GM12891 (cell line): ENCODE data around the gene SH2D3C.
A peak's percentile ranks its signal among the peaks of the same experiment; 100 is the strongest.

Source experiments
- DNase-seq: peaks from one replicate; pipeline ENCODE4 v3.0.0; 2011; ENCODE audit warnings: low spot score; ENCODE audit not compliant: insufficient read length
- FAIRE-seq: peaks from 2 replicates; lab custom pipeline; 2011; peaks lifted over from hg19 to GRCh38; lab: Jason Lieb, UNC
- PAX5 ChIP-seq: IDR thresholded peaks from 2 replicates; pipeline ENCODE4 v1.6.1; 2011; ENCODE audit warnings: low read length, moderate library complexity, mild to moderate bottlenecking; ENCODE audit not compliant: insufficient read depth, severe bottlenecking
- POLR2A ChIP-seq: IDR thresholded peaks from 2 replicates; pipeline ENCODE4 v1.6.1; 2011; ENCODE audit warnings: low read depth, low read length, control low read depth
- POLR2AphosphoS5 ChIP-seq: IDR thresholded peaks from 2 replicates; pipeline ENCODE4 v1.6.1; 2011; ENCODE audit warnings: low read depth, low read length, control low read depth
- POU2F2 ChIP-seq: IDR thresholded peaks from 2 replicates; pipeline ENCODE4 v1.6.1; 2011; ENCODE audit warnings: low read depth, mild to moderate bottlenecking, control low read depth, low read length, moderate library complexity
- SPI1 ChIP-seq: IDR thresholded peaks from 2 replicates; pipeline ENCODE4 v1.6.1; 2011; ENCODE audit warnings: low read depth, low read length, control low read depth
- TAF1 ChIP-seq: IDR thresholded peaks from 2 replicates; pipeline ENCODE4 v1.6.1; 2011; ENCODE audit warnings: low read depth, low read length, control low read depth

SH2D3C gene

GRCh38 chr9:127744398-127745110 is 33.9 kb downstream of the SH2D3C start:
- DNase-seq (no peak), FAIRE-seq (no peak)
- TF ChIP-seq POLR2A (no peak), POLR2AphosphoS5 (no peak), SPI1 (no peak), POU2F2 (no peak), PAX5 (no peak), TAF1 (no peak)

GRCh38 chr9:127742435-127743088 is 35.9 kb downstream of the SH2D3C start:
- DNase-seq (no peak), FAIRE-seq (no peak)
- TF ChIP-seq POU2F2, result no peak
- no peak for TF ChIP-seq POLR2A
- no peak for TF ChIP-seq TAF1
- TF ChIP-seq POLR2AphosphoS5, result no peak
- no peak for TF ChIP-seq PAX5
- no peak for TF ChIP-seq SPI1

- DNase-seq (no peak), FAIRE-seq (no peak)
- no peak for TF ChIP-seq POU2F2
- no peak for TF ChIP-seq POLR2AphosphoS5
- no peak for TF ChIP-seq PAX5
- no peak for TF ChIP-seq TAF1
- TF ChIP-seq POLR2A, result no peak
- TF ChIP-seq SPI1, result no peak
These were observed 36.5 kb downstream of the SH2D3C start for GRCh38 chr9:127741831-127742434.

GRCh38 chr9:127739614-127740330 is 38.7 kb downstream of the SH2D3C start:
- DNase-seq (no peak), FAIRE-seq (no peak)
- TF ChIP-seq POU2F2 (no peak), POLR2AphosphoS5 (no peak), TAF1 (no peak), SPI1 (no peak), PAX5 (no peak), POLR2A (no peak)

- FAIRE-seq (no peak), DNase-seq (no peak)
- TF ChIP-seq PAX5 (no peak), SPI1 (no peak), POLR2A (no peak), TAF1 (no peak), POU2F2 (no peak), POLR2AphosphoS5 (no peak)
These were observed 39.8 kb downstream of the SH2D3C start for GRCh38 chr9:127738666-127739065.

- FAIRE-seq (peak; percentile 13), DNase-seq (no peak)
- TF ChIP-seq POLR2A, result no peak
- TF ChIP-seq PAX5, result no peak
- TF ChIP-seq POLR2AphosphoS5, result no peak; the same call in 1 of the 2 replicates
- TF ChIP-seq POU2F2, result no peak
- TF ChIP-seq TAF1, result no peak
- no peak for TF ChIP-seq SPI1
These were observed 42.8 kb downstream of the SH2D3C start for GRCh38 chr9:127735530-127736185.

GRCh38 chr9:127734747-127735529 is 43.5 kb downstream of the SH2D3C start, which contains the start of gene TOR2A:
Gene TOR2A, minus strand, starts transcription at chr9:127735294. Its CDS starts 24 bp downstream, at chr9:127735270.
- TF ChIP-seq POU2F2, result peak; percentile 59; the same call in 1 of the 2 replicates
- no peak for TF ChIP-seq PAX5
- peak; percentile 70 for TF ChIP-seq TAF1
- peak; percentile 68 for TF ChIP-seq SPI1
- TF ChIP-seq POLR2AphosphoS5, result 0 out of 2 replicates have a peak, but pooled peaks have one; percentile 39
- TF ChIP-seq POLR2A, result no peak
- DNase-seq (peak; percentile 98), FAIRE-seq (peak; percentile 99)

GRCh38 chr9:127734247-127734746 is 44.2 kb downstream of the SH2D3C start:
- FAIRE-seq, result no peak
- DNase-seq, result no peak
- TF ChIP-seq POLR2AphosphoS5 (no peak), POLR2A (no peak), SPI1 (no peak), POU2F2 (no peak), TAF1 (no peak), PAX5 (no peak)
